Right atrium auricular region (tissue), 2 donors: ENCODE results near the gene CD40. TPM values are rescaled to one million over a fixed set of nuclear protein-coding genes. Genes with fewer than 3 reads are reported as not detected.

Experiments used
- DNase-seq: peaks from one replicate; pipeline ENCODE4 v3.0.0-alpha.2; 2019; ENCODE audit warnings: low spot score
- H3K27ac ChIP-seq, 2 donors: fragments of 200-600 bp; sonication (generic); 1 replicate in 1 of 2; 2 replicates in 1 of 2; pipeline ENCODE4 v1.5.1; 2016 to 2019
- H3K27me3 ChIP-seq, 2 donors: fragments of 200-600 bp; sonication (generic); one replicate each; pipeline versions ENCODE4 v1.5.1 to v1.6.0; 2017 to 2019
- H3K36me3 ChIP-seq: fragments of 200-600 bp; sonication (generic); one replicate; pipeline ENCODE4 v1.5.1; 2016
- H3K4me1 ChIP-seq, 2 donors: fragments of 200-600 bp; sonication (generic); one replicate each; pipeline versions ENCODE4 v1.5.1 to v1.6.0; 2017 to 2019
- H3K4me3 ChIP-seq, 2 donors: fragments of 200-600 bp; sonication (generic); 1 replicate in 1 of 2; 2 replicates in 1 of 2; pipeline ENCODE4 v1.5.1; 2017 to 2019; ENCODE audit warnings: mild to moderate bottlenecking in 1 of 2, moderate library complexity in 1 of 2
- H3K9me3 ChIP-seq, 2 donors: fragments of 200-600 bp; sonication (generic); one replicate each; pipeline ENCODE4 v1.5.1; 2019
- total RNA-seq, 2 donors: library from RNA; depleted of rRNA; stranded (reverse); fragments of >200 nt; gene quantifications; one replicate each; pipeline ENCODE4 v1.1.0, GENCODE V29; 2016
- TF ChIP-seq, protein P1 (sequence below), 2 donors: fragments of 200-600 bp; sonication (generic); IDR thresholded peaks; one replicate each; pipeline ENCODE4 v1.5.1; 2019; ENCODE audit warnings: antibody characterized with exemption in 2 of 2

The CD40 gene
- total RNA-seq, 2 donors from 2014 or later, result 9.6 to 14.9 TPM

DNA sequence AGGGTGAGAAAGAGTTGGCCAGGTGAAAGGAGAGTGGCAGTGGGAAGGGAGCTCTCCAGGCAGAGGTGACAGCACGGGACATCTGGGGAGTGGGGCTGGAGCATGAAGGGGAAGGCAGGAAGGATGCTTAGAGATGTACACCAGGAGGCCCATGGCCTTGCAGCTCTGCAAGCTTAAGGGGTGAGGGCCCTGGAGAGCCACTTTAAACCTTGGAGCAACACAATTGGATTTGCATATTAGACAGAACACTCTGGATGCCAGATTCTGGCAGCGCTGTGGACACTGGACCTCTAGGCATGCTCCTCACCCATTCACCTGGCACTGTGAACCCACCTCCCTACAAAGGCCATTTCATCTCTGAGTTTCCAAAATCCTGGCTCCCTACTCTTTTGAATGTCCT is 3.7 kb upstream of the CD40 start:
- Histone ChIP-seq H3K36me3 (no peaks in the 10 kb centered on the region), H3K4me1 (peaks cover 0 to 19% of the 10 kb centered on the region in 2 donors), H3K27me3 (no peaks in the 10 kb centered on the region), H3K27ac (no peak overlapping the region), H3K4me3 (no peak overlapping the region), H3K9me3 (no peaks in the 10 kb centered on the region)
- TF ChIP-seq, protein P1, sequence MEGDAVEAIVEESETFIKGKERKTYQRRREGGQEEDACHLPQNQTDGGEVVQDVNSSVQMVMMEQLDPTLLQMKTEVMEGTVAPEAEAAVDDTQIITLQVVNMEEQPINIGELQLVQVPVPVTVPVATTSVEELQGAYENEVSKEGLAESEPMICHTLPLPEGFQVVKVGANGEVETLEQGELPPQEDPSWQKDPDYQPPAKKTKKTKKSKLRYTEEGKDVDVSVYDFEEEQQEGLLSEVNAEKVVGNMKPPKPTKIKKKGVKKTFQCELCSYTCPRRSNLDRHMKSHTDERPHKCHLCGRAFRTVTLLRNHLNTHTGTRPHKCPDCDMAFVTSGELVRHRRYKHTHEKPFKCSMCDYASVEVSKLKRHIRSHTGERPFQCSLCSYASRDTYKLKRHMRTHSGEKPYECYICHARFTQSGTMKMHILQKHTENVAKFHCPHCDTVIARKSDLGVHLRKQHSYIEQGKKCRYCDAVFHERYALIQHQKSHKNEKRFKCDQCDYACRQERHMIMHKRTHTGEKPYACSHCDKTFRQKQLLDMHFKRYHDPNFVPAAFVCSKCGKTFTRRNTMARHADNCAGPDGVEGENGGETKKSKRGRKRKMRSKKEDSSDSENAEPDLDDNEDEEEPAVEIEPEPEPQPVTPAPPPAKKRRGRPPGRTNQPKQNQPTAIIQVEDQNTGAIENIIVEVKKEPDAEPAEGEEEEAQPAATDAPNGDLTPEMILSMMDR (IDR thresholded peaks at IDR 0.05), result no peak
- no peak for DNase-seq

DNA sequence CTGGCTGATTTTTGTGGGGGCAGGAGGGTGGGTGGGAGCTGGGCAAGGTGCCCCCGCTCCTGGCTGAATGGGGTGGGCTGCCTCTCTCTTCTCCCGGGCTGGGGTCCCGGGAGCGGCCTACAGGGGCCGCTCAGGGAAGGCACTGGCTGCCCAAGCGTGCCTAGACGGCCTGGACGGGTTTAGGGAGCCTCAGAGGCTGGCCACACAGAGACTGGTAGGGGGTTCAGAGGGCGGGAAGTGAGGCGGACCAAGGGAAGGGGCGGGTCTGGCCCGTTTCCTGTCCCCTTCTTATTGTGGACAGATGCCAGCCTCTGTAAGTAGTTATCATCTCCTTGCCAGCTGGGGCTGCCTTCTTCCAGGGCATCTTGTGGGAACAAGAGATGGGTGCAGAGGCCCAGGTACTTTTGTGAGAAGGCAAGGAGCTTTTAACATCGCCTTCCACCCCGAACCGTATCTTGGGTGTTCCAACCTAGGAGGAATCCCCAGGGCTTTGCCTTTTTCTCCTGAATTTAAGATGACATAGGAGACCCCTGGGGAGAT is 437 bp downstream of the CD40 start:
- H3K4me1 ChIP-seq, result peaks cover 0 to 36% of the 10 kb centered on the region in 2 donors
- no peaks in the 10 kb centered on the region for H3K9me3 ChIP-seq
- DNase-seq, result peak; percentile 66
- no peaks in the 10 kb centered on the region for H3K36me3 ChIP-seq
- H3K27ac ChIP-seq, result peak overlapping the region; percentile 76
- H3K4me3 ChIP-seq, result peak overlapping the region; percentile 36 to 59
- H3K27me3 ChIP-seq, result no peaks in the 10 kb centered on the region
- TF ChIP-seq, protein P1 (IDR thresholded peaks at IDR 0.05), result no peak

DNA sequence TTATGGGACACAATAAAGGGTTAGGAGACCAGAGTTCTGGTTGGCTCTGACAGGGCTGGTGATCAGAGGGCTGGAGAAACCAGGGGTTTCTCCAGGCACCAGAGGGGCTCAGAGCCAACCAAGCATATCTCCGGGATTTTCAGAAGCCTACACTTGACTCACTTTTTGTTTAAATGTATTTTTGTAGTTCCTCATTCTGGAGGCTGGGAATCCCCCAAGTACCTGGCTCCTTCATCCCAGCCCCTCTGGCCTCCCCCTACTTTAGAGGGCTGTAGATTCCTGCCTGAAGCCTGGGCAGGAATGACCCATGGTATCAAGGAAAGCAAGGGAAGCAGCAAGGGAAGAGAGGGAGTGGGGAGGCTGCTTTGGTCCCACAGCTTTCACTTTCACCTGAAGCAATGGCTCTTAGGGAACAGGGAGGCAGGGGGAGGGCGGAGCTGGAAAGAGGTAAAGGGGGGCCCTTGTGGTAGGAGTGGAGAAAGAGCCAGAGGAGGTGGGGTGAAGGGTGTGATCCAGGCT is 973 bp downstream of the CD40 start:
- Histone ChIP-seq H3K27me3 (no peaks in the 10 kb centered on the region), H3K4me1 (peaks cover 0 to 36% of the 10 kb centered on the region in 2 donors), H3K9me3 (no peaks in the 10 kb centered on the region), H3K36me3 (no peaks in the 10 kb centered on the region), H3K4me3 (peak overlapping the region in 1 of 2 donors; percentile 59), H3K27ac (peak overlapping the region; percentile 76)
- TF ChIP-seq, protein P1 (IDR thresholded peaks at IDR 0.05), result no peak
- DNase-seq, result no peak

DNA sequence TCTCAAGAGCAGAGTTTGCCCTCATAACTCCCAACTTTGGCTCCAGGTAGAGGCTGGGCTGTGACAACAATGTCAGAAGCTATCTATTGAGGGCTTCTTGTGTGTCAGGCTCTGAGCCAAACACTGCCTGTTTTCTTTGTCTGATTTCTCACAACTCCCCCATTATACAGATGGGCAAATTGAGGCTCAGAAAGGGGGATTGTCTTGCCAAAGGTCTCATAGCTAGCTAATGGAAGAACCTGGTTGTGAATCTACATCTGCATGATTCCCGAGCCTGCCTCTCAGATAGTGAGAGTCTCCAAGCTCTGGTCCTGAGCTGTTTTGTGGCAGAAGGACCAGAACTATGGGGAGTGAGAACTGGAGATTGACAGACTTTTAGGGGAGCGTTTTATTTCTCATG is 1.4 kb downstream of the CD40 start:
- DNase-seq, result no peak
- no peaks in the 10 kb centered on the region for H3K36me3 ChIP-seq
- no peak overlapping the region for H3K4me3 ChIP-seq
- no peaks in the 10 kb centered on the region for H3K27me3 ChIP-seq
- TF ChIP-seq, protein P1 (IDR thresholded peaks at IDR 0.05), result no peak
- H3K27ac ChIP-seq, result peak overlapping the region; percentile 76
- peaks cover 0 to 36% of the 10 kb centered on the region in 2 donors for H3K4me1 ChIP-seq
- H3K9me3 ChIP-seq, result no peaks in the 10 kb centered on the region

DNA sequence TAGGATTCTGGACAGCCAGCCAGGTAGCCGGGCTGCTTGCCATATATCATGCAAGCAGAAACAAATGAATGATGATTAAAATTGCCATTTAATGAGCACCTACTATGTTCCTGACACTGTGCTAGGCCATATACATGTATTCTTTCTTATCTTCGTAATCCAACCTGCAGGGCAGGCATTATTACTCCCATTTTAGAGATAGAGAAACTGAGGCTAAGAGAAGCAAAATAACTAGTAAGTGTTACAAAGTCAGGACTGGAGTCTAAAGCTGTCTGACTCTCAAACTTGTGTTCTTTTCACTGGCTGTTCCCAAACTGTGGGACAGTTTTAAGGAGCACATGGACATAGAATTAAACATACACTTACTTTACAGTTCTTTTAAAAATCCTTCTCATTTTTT is 2.0 kb downstream of the CD40 start:
- no peaks in the 10 kb centered on the region for H3K36me3 ChIP-seq
- H3K27me3 ChIP-seq, result no peaks in the 10 kb centered on the region
- H3K4me3 ChIP-seq, result no peak overlapping the region
- no peak overlapping the region for H3K27ac ChIP-seq
- no peak for DNase-seq
- peaks cover 0 to 36% of the 10 kb centered on the region in 2 donors for H3K4me1 ChIP-seq
- H3K9me3 ChIP-seq, result no peaks in the 10 kb centered on the region
- TF ChIP-seq, protein P1 (IDR thresholded peaks at IDR 0.05), result no peak
